Endodermal cell (in vitro differentiated cells): Measurements from ENCODE around the gene SMAD7. TPM values are rescaled to one million over a fixed set of nuclear protein-coding genes. Genes with fewer than 3 reads are reported as not detected.

Experiments
- DNase-seq: peaks from one replicate; pipeline ENCODE4 v3.0.0-alpha.2; 2017
- H3K27ac ChIP-seq: 2 replicates; pipeline ENCODE4 v1.5.1; 2013; ENCODE audit warnings: mild to moderate bottlenecking, low read depth, low read length, moderate library complexity
- H3K27me3 ChIP-seq: 2 replicates; pipeline ENCODE4 v1.6.1; 2013; ENCODE audit warnings: mild to moderate bottlenecking, low read length, moderate library complexity; ENCODE audit not compliant: insufficient read depth, control insufficient read depth, poor library complexity, severe bottlenecking
- H3K36me3 ChIP-seq: 2 replicates; pipeline ENCODE4 v1.7.0; 2013; ENCODE audit warnings: mild to moderate bottlenecking, low read length, moderate library complexity; ENCODE audit not compliant: control insufficient read depth, insufficient read depth
- H3K4me1 ChIP-seq: one replicate; pipeline ENCODE4 v1.7.0; 2013; ENCODE audit warnings: low read length; ENCODE audit not compliant: control insufficient read depth, insufficient read depth
- H3K4me3 ChIP-seq: 2 replicates; pipeline ENCODE4 v1.5.1; 2013; ENCODE audit warnings: mild to moderate bottlenecking, low read length, moderate library complexity
- H3K9ac ChIP-seq: 2 replicates; pipeline ENCODE4 v1.6.1; 2013; ENCODE audit warnings: mild to moderate bottlenecking, low read length, moderate library complexity; ENCODE audit not compliant: poor library complexity, severe bottlenecking; ENCODE audit errors: extremely low read depth
- H3K9me3 ChIP-seq: 2 replicates; pipeline ENCODE4 v1.6.1; 2013; ENCODE audit warnings: mild to moderate bottlenecking, low read length, moderate library complexity; ENCODE audit not compliant: control insufficient read depth
- H3K27ac Mint-ChIP-seq: 2 replicates; pipeline ENCODE4 v1.8.0; 2020; ENCODE audit warnings: mixed read lengths
- H3K27me3 Mint-ChIP-seq: 2 replicates; pipeline ENCODE4 v1.8.0; 2021; ENCODE audit warnings: mild to moderate bottlenecking, mixed read lengths; ENCODE audit not compliant: insufficient read depth
- H3K36me3 Mint-ChIP-seq: 2 replicates; pipeline ENCODE4 v1.8.0; 2020; ENCODE audit warnings: low read depth, mixed read lengths
- H3K4me1 Mint-ChIP-seq: 2 replicates; pipeline ENCODE4 v1.8.0; 2020; ENCODE audit warnings: mixed read lengths
- H3K4me3 Mint-ChIP-seq: 2 replicates; pipeline ENCODE4 v1.8.0; 2020; ENCODE audit warnings: mild to moderate bottlenecking, moderate library complexity, mixed read lengths
- H3K9me3 Mint-ChIP-seq: 2 replicates; pipeline ENCODE4 v1.8.0; 2020; ENCODE audit warnings: mild to moderate bottlenecking, mixed read lengths
- WGBS, 2 experiments: methylation state at CpG; one replicate each; pipeline versions ENCODE4 v1.1.5 to v1.1.7; 2013; ENCODE audit warnings: missing lambda C conversion rate in 2 of 2, mixed read lengths in 1 of 2; ENCODE audit not compliant: insufficient coverage in 1 of 2, insufficient read length in 1 of 2; 5-methylcytosine and 5-hydroxymethylcytosine counted together
- total RNA-seq, 2 donors: library from RNA; stranded (reverse); fragmentation: NEBNext Ultra II Directional in 1 of 2; extraction: Animal tissue kit (Norgen Biotek cat#: 25700) in 1 of 2; gene quantifications; 2 replicates in 1 of 2; 3 replicates in 1 of 2; pipeline ENCODE4 v1.2.1, GENCODE V29; 2021
- TF ChIP-seq, protein P1 (sequence below): fragments of 200-600 bp; sonication (generic); conservative IDR thresholded peaks from 2 replicates; pipeline ENCODE4 v1.5.0; 2021; ENCODE audit warnings: antibody characterized with exemption, mild to moderate bottlenecking

The SMAD7 gene
- total RNA-seq, 2 donors from 2014 or later: 52.4 to 67.4 TPM

DNA sequence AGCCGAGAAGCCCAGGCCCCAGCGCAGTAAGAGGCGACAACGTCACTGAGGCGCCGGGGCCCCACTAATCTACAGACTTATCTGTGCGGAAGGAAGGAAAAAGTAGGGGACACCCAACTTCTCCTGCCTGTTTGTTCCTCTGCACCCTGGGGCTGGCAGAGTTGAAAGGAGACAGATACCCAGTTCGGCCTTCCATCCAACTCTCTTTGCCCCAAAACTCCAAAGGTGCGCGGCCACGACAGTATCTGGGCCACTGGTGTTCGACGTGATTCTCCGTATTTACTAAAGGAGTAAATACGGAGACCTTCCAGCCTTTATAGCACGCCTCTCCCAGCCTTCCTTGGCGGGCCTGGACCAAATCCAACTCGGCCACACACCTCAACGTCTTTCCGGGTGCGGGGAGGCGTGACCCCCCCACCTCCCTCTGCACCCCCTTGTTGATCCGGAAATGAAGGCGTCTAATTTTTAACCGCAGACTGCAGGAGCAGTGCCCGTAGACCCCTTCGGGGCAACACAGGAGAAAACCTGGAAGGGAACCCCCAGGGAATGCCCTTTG is 1.6 kb downstream of the SMAD7 start:
- no peaks in the 10 kb centered on the region for H3K9me3 ChIP-seq
- H3K4me1 Mint-ChIP-seq: peaks cover 47% of the 10 kb centered on the region
- peak overlapping the region; percentile 99 for H3K4me3 Mint-ChIP-seq
- peaks cover 17% of the 10 kb centered on the region for H3K4me1 ChIP-seq
- H3K27me3 ChIP-seq: no peaks in the 10 kb centered on the region
- H3K36me3 ChIP-seq: peaks cover 56% of the 10 kb centered on the region
- H3K27me3 Mint-ChIP-seq: peaks cover 2% of the 10 kb centered on the region
- TF ChIP-seq, protein P1, sequence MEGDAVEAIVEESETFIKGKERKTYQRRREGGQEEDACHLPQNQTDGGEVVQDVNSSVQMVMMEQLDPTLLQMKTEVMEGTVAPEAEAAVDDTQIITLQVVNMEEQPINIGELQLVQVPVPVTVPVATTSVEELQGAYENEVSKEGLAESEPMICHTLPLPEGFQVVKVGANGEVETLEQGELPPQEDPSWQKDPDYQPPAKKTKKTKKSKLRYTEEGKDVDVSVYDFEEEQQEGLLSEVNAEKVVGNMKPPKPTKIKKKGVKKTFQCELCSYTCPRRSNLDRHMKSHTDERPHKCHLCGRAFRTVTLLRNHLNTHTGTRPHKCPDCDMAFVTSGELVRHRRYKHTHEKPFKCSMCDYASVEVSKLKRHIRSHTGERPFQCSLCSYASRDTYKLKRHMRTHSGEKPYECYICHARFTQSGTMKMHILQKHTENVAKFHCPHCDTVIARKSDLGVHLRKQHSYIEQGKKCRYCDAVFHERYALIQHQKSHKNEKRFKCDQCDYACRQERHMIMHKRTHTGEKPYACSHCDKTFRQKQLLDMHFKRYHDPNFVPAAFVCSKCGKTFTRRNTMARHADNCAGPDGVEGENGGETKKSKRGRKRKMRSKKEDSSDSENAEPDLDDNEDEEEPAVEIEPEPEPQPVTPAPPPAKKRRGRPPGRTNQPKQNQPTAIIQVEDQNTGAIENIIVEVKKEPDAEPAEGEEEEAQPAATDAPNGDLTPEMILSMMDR: no peak
- peak overlapping the region; percentile 92 for H3K27ac Mint-ChIP-seq
- no peaks in the 10 kb centered on the region for H3K9me3 Mint-ChIP-seq
- H3K9ac ChIP-seq: peak overlapping the region; percentile 82
- WGBS, 2 experiments: 0 to 1% methylated on average over 18 to 27 of the region's 27 CpGs
- peak overlapping the region; percentile 64 for H3K27ac ChIP-seq
- H3K36me3 Mint-ChIP-seq: peaks cover 55% of the 10 kb centered on the region
- DNase-seq: no peak
- H3K4me3 ChIP-seq: peak overlapping the region; percentile 99

DNA sequence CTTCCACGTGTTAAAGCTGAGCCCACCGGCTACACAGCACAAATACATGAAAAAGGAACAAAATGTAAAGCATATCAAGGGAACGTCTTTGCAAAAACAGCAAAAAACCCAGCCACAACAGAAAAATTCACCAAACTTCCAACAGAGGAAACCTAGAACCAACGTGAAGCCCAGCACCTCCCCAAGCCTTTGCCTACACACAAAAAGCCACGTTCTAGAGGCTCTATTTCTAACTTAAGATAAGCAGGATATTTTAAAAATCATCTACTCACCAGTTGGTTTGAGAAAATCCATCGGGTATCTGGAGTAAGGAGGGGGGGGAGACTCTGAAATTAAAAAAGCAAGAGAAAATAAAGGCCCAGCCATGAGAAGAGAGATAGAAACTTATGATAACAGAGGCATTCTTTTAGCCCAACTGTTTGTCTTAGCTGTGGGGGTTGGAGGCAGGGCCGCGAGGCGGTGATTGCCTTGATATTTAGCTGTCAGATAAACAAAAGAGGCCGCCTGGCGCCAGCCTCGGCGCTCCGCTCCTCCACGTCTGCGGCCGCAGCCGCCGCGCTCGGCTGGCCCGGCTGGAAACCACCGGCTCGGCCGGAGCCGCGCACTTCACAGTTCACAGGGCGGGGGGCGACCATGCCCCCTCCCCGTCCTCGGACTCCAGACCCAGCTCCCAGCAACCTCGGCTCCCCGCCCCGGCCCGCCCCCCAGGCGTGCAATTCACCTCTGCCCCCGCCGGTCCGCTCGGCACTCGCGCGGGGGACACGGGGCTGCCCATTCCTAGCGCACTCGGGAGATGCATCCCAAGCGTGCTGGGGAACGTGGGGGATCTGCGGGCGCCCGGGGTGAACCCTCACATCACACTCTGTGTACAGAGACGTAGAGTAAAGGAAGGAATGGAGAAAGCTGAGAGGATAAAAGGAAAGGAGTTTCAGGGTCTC is 2.4 kb downstream of the SMAD7 start:
- H3K4me3 ChIP-seq: peak overlapping the region; percentile 99
- no peaks in the 10 kb centered on the region for H3K9me3 Mint-ChIP-seq
- H3K27ac Mint-ChIP-seq: peak overlapping the region; percentile 92
- peak; percentile 86 for DNase-seq
- H3K27me3 ChIP-seq: no peaks in the 10 kb centered on the region
- H3K36me3 Mint-ChIP-seq: peaks cover 63% of the 10 kb centered on the region
- peak overlapping the region; percentile 99 for H3K4me3 Mint-ChIP-seq
- H3K36me3 ChIP-seq: peaks cover 63% of the 10 kb centered on the region
- H3K27me3 Mint-ChIP-seq: peaks cover 2% of the 10 kb centered on the region
- H3K4me1 ChIP-seq: peaks cover 19% of the 10 kb centered on the region
- no peaks in the 10 kb centered on the region for H3K9me3 ChIP-seq
- TF ChIP-seq, protein P1: peak; percentile 9
- H3K4me1 Mint-ChIP-seq: peaks cover 51% of the 10 kb centered on the region
- peak overlapping the region; percentile 82 for H3K9ac ChIP-seq
- 1% methylated on average over 23 to 52 of the region's 52 CpGs for WGBS, 2 experiments
- H3K27ac ChIP-seq: peak overlapping the region; percentile 64

DNA sequence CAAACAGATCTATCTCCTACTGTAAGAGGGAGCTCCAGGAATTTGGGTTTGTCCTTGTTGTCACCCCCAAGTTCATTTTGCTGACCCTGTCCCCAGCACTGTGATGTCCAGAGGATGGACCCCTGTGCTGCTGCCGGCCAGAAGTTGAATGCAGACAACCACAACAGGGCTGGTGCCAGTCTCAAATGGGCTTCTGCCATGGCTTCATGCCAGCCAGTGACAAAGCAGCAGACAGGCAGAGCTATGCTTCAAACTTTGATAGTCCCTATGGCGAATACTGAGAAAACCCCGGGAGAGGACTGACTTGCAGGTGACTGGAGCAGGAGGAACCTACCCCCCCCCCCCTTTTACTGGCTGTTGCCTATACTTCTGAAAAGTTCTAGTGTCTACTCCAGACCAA is 3.2 kb downstream of the SMAD7 start:
- Histone ChIP-seq H3K4me3 (peak overlapping the region; percentile 99), H3K36me3 (peaks cover 71% of the 10 kb centered on the region), H3K9ac (peak overlapping the region; percentile 82), H3K9me3 (no peaks in the 10 kb centered on the region), H3K27me3 (no peaks in the 10 kb centered on the region), H3K27ac (no peak overlapping the region), H3K4me1 (peaks cover 27% of the 10 kb centered on the region)
- TF ChIP-seq, protein P1: no peak
- Mint-ChIP-seq H3K4me1 (peaks cover 54% of the 10 kb centered on the region), H3K4me3 (peak overlapping the region; percentile 99), H3K9me3 (no peaks in the 10 kb centered on the region), H3K27me3 (peaks cover 2% of the 10 kb centered on the region), H3K36me3 (peaks cover 70% of the 10 kb centered on the region), H3K27ac (peak overlapping the region; percentile 88)
- WGBS, 2 experiments: 41 to 47% methylated on average over 3 of the region's 3 CpGs
- DNase-seq: no peak
